ENCODE results near the gene XNDC1N.
A peak's percentile ranks its signal among the peaks of the same experiment; 100 is the strongest.
"Not testable (repeated sequence)": the region's sequence is repeated elsewhere in the genome, so short reads cannot be mapped to it uniquely, and the experiment has no call there.

XNDC1N gene

GRCh38 chr11:71930556-71931244 is 2.3 kb upstream of the XNDC1N start:
- Histone ChIP-seq H3K36me3 (ENCODE audit: insufficient read depth, low read length) (0 out of 2 replicates have a peak, but pooled peaks cover 8% of the 10 kb centered on the region), H3K4me3 (no peak overlapping the region; the same call in 1 of the 2 replicates), H3K9ac (ENCODE audit: insufficient read length) (no peak overlapping the region), H3K27ac (no peak overlapping the region), H3K9me3 (ENCODE audit: low read depth, low read length) (no peaks in the 10 kb centered on the region)
- no peak for DNase-seq (ENCODE audit: low read depth, low spot score)
- TF ChIP-seq EZH2 (IDR thresholded peaks at IDR 0.05) (no peak), FOXP2 (optimal IDR thresholded peaks at IDR 0.05; ENCODE audit: control extremely low read depth, extremely low read length, insufficient read depth) (no peak), POLR2AphosphoS5 (IDR thresholded peaks at IDR 0.05; ENCODE audit: borderline replicate concordance, low read depth, low read length) (no peak)

- H3K27ac ChIP-seq: no peak overlapping the region
- peak overlapping the region; percentile 86 for H3K4me3 ChIP-seq
- TF ChIP-seq FOXP2 (optimal IDR thresholded peaks at IDR 0.05; ENCODE audit: control extremely low read depth, extremely low read length, insufficient read depth): no peak
- no peak for TF ChIP-seq POLR2AphosphoS5 (IDR thresholded peaks at IDR 0.05; ENCODE audit: borderline replicate concordance, low read depth, low read length)
- no peak for TF ChIP-seq EZH2 (IDR thresholded peaks at IDR 0.05)
- no peak for DNase-seq (ENCODE audit: low read depth, low spot score)
- H3K9ac ChIP-seq (ENCODE audit: insufficient read length): peak overlapping the region; percentile 88
- peaks cover 8% of the 10 kb centered on the region; the same call in 1 of the 2 replicates for H3K36me3 ChIP-seq (ENCODE audit: insufficient read depth, low read length)
- H3K9me3 ChIP-seq (ENCODE audit: low read depth, low read length): no peaks in the 10 kb centered on the region
Observed at GRCh38 chr11:71929491-71929890, 1.1 kb upstream of the XNDC1N start.

GRCh38 chr11:71928737-71929443 is 496 bp upstream of the XNDC1N start, which contains the start of gene RNF121:
Gene RNF121 (plus strand): TSS chr11:71929046. CDS start chr11:71929062, 16 bp downstream.
- Histone ChIP-seq H3K36me3 (ENCODE audit: insufficient read depth, low read length) (peaks cover 8% of the 10 kb centered on the region; the same call in 1 of the 2 replicates), H3K27ac (peak within 1 kb of the TSS; percentile 94), H3K9ac (ENCODE audit: insufficient read length) (peak within 1 kb of the TSS; percentile 88), H3K4me3 (peak within 1 kb of the TSS; percentile 86), H3K9me3 (ENCODE audit: low read depth, low read length) (no peaks in the 10 kb centered on the region)
- DNase-seq (ENCODE audit: low read depth, low spot score): peak; percentile 75
- TF ChIP-seq EZH2 (IDR thresholded peaks at IDR 0.05) (no peak), POLR2AphosphoS5 (IDR thresholded peaks at IDR 0.05; ENCODE audit: borderline replicate concordance, low read depth, low read length) (peak; percentile 93)

- no peaks in the 10 kb centered on the region for H3K9me3 ChIP-seq (ENCODE audit: low read depth, low read length)
- no peak for DNase-seq (ENCODE audit: low read depth, low spot score)
- peaks cover 25% of the 10 kb centered on the region for H3K36me3 ChIP-seq (ENCODE audit: insufficient read depth, low read length)
- H3K27ac ChIP-seq: no peak overlapping the region
- TF ChIP-seq FOXP2 (optimal IDR thresholded peaks at IDR 0.05; ENCODE audit: control extremely low read depth, extremely low read length, insufficient read depth) (no peak), POLR2AphosphoS5 (IDR thresholded peaks at IDR 0.05; ENCODE audit: borderline replicate concordance, low read depth, low read length) (no peak), EZH2 (IDR thresholded peaks at IDR 0.05) (no peak)
- H3K9ac ChIP-seq (ENCODE audit: insufficient read length): no peak overlapping the region
- H3K4me3 ChIP-seq: no peak overlapping the region
Observed at GRCh38 chr11:71917646-71918140, 10.7 kb downstream of the XNDC1N start.

- no peak for DNase-seq (ENCODE audit: low read depth, low spot score)
- no peak overlapping the region; the same call in 1 of the 2 replicates for H3K27ac ChIP-seq
- H3K36me3 ChIP-seq (ENCODE audit: insufficient read depth, low read length): peaks cover 25% of the 10 kb centered on the region
- no peaks in the 10 kb centered on the region for H3K9me3 ChIP-seq (ENCODE audit: low read depth, low read length)
- H3K9ac ChIP-seq (ENCODE audit: insufficient read length): no peak overlapping the region
- no peak for TF ChIP-seq FOXP2 (optimal IDR thresholded peaks at IDR 0.05; ENCODE audit: control extremely low read depth, extremely low read length, insufficient read depth)
- TF ChIP-seq POLR2AphosphoS5 (IDR thresholded peaks at IDR 0.05; ENCODE audit: borderline replicate concordance, low read depth, low read length): no peak
- no peak for TF ChIP-seq EZH2 (IDR thresholded peaks at IDR 0.05)
- H3K4me3 ChIP-seq: no peak overlapping the region
Observed at GRCh38 chr11:71914617-71915189, 13.7 kb downstream of the XNDC1N start.

GRCh38 chr11:71913756-71914526 is 14.5 kb downstream of the XNDC1N start:
- no peaks in the 10 kb centered on the region for H3K9me3 ChIP-seq (ENCODE audit: low read depth, low read length)
- no peak overlapping the region for H3K9ac ChIP-seq (ENCODE audit: insufficient read length)
- H3K36me3 ChIP-seq (ENCODE audit: insufficient read depth, low read length): peaks cover 25% of the 10 kb centered on the region
- no peak for DNase-seq (ENCODE audit: low read depth, low spot score)
- no peak for TF ChIP-seq FOXP2 (optimal IDR thresholded peaks at IDR 0.05; ENCODE audit: control extremely low read depth, extremely low read length, insufficient read depth)
- TF ChIP-seq POLR2AphosphoS5 (IDR thresholded peaks at IDR 0.05; ENCODE audit: borderline replicate concordance, low read depth, low read length): no peak
- no peak for TF ChIP-seq EZH2 (IDR thresholded peaks at IDR 0.05)
- H3K4me3 ChIP-seq: no peak overlapping the region
- peak overlapping the region; percentile 67; the same call in 1 of the 2 replicates for H3K27ac ChIP-seq

- not testable (repeated sequence) for H3K9ac ChIP-seq (ENCODE audit: insufficient read length); H3K27ac ChIP-seq; H3K4me3 ChIP-seq; DNase-seq (ENCODE audit: low read depth, low spot score); H3K9me3 ChIP-seq (ENCODE audit: low read depth, low read length)
- H3K36me3 ChIP-seq (ENCODE audit: insufficient read depth, low read length): peaks cover 25% of the 10 kb centered on the region
Observed at GRCh38 chr11:71911986-71912340, 16.4 kb downstream of the XNDC1N start.

GRCh38 chr11:71911321-71911985 is 16.9 kb downstream of the XNDC1N start:
- not testable (repeated sequence) for H3K9ac ChIP-seq (ENCODE audit: insufficient read length); H3K9me3 ChIP-seq (ENCODE audit: low read depth, low read length); DNase-seq (ENCODE audit: low read depth, low spot score); H3K4me3 ChIP-seq; H3K27ac ChIP-seq
- peaks cover 23% of the 10 kb centered on the region for H3K36me3 ChIP-seq (ENCODE audit: insufficient read depth, low read length)

- H3K27ac ChIP-seq; H3K4me3 ChIP-seq; DNase-seq (ENCODE audit: low read depth, low spot score); H3K9me3 ChIP-seq (ENCODE audit: low read depth, low read length); H3K9ac ChIP-seq (ENCODE audit: insufficient read length): not testable (repeated sequence)
- peaks cover 16% of the 10 kb centered on the region for H3K36me3 ChIP-seq (ENCODE audit: insufficient read depth, low read length)
Observed at GRCh38 chr11:71910775-71911174, 17.6 kb downstream of the XNDC1N start.
